OCI-LY3 (cell line): ENCODE results near the gene VPS41.

Experiments
- CTCF ChIP-seq: fragments of 200-600, 300-600 bp; sonication (generic); IDR thresholded peaks from 2 replicates; pipeline ENCODE4 v1.5.1; 2014; ENCODE audit warnings: antibody characterized with exemption, low read length, low read depth
- EZH2phosphoT487 ChIP-seq: fragments of 200-600 bp; shearing (Covaris generic); IDR thresholded peaks from 2 replicates; pipeline ENCODE4 v1.6.1; 2018; ENCODE audit warnings: antibody characterized with exemption, mixed run types, low read depth

DNA sequence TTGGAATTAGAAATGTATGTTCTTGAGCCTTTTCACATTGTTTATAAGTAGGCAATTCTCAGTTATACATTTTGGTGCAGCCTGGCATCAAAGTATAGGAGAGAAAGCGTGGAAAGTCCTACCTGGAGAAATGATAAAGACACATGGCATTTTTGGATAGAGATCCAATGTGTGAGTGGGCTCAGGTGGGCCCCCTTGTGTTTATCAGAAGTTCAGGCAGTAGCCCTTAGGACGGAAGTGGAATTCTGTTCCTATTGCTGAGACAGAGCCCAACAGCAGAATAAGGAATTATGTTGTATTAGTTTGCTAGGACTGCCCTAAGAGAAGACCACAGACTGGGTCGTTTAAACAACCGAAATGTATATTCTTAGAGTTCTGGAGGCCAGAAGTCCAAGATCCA, 192.6 kb downstream of the VPS41 start:
- peak; percentile 18; the same call in 1 of the 2 replicates for TF ChIP-seq CTCF
- TF ChIP-seq EZH2phosphoT487: no peak
